Fibroblast of skin of abdomen (primary cell): ENCODE results near the gene MED15.
"Not testable (repeated sequence)": the region's sequence is repeated elsewhere in the genome, so short reads cannot be mapped to it uniquely, and the experiment has no call there.

Experiments
- DNase-seq: peaks from one replicate; pipeline ENCODE4 v3.0.0-alpha.2; 2013

Gene MED15

DNA sequence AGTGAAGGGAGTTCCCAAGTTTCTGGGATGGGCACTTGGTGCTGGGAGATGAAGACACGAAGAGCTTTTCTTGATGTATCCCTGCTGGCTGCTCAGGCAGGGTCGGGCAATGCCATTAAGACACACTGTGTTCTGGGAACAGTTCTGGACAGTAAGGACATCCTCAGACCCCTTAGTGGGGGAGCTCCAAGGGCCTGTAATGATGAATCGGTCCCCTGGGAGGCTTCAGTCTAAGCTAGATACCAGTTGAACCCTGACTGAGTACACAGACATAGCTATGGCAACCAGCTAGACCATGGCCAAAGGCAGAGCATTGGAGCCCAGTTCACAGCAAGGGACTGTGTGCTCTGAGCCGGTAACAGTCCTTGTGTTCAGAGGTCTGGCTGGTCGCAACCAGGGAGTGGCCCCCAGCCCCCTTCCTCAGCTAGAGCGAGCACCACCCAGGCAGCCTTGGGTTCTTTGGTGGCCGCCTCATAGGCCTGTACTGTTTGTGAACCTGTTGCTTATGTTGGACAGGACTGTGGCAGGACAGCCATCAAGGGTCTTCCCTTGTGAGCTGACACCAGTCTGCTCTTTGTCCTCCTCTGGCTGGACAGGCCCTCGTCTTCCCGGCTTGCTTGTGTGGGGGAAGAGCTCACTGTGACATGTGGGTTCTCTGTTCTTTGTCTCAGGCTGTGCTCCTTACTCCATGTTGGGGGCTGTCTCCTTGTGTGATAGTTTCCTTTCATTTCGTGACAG is 25.0 kb downstream of the MED15 start:
- DNase-seq = no peak

DNA sequence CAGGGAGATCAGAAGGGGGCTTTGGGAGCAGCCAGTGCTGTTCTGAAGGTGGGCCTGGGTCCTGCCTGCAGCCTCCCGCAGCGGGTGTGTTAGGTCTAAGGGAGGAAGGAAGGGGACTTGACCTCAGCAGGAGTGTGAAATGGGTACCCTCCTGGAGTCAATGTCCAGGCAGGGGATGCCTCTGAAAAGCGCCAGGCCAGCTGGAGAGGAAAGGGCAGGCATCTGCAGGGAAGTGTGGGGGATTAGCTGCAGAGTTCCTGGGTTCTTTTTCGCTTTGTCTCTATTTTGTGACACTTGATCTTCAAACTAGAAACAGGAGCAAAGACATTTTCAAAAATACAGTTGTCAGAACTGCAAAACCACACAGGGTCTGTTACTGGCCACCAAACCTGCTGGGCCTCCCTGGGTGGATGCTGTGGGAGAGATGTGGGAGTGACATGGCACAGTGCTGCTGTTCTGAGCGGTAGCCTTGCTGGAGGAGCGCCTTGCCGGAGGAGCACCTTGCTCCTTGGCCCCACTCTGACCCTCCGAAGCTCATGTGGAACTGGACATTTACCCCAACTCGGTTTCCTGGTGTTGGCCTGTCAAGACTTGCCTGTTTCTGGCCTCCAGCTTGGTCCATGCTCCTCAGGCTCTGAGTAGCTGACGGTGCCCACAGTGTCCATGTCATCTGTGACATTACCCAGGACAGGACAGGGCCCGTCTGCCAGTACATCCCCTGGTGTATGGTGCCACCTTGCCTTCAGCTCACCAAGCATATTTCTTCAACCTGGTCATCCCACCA is 25.9 kb downstream of the MED15 start:
- no peak for DNase-seq

DNA sequence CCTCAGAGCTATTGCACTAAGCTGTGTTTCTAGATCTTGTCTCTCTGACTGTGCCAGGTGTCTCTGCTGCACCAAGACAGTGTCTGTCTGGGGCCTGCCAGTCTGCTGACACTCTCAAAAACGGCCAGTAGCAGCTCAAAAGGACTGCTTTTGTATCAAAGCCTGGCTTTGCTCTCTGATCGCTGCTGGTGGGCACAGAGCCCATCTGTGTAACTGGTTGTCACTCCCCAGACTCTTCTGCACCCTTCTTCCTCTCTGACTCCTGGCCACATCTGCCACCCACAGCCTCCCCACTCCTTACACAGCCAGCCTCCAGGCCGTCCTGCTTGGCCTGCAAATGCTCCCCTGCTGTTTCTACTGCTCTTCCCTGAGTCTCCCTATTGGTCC is 26.5 kb downstream of the MED15 start:
- no peak for DNase-seq

DNA sequence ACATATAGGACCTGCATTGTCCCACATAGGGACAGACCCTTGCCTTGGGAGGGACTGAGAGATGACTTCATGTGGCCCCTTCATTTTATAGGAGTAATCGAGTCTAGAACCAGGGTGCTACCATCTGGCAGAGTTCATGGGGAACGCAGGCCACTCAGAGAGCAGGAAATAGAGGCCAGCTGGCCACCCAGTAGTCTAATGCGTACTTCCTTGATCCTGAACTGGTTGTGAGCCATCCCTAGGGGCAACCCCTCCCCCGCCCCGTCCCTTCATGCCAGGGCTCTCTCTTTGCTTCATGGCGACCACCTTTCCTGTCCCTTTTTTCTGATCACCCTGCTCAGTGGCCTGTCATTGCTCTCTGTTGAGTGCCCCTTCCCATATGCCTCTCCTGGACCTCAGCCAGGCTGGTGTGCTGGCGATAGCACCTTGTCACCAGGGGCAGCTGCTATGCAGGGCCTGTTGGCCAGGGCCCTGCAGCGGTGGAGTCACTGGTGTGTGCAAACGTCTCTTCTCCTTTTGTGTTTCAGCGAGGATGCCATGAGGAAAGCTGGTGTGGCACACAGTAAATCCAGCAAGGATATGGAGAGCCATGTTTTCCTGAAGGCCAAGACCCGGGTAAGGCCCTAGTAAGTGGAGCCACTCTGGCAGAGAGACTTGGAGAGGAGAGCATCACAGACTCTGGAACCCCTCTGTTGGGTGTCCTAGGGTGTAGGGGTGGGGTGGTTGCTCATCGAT is 29.3 kb downstream of the MED15 start:
- DNase-seq = no peak

DNA sequence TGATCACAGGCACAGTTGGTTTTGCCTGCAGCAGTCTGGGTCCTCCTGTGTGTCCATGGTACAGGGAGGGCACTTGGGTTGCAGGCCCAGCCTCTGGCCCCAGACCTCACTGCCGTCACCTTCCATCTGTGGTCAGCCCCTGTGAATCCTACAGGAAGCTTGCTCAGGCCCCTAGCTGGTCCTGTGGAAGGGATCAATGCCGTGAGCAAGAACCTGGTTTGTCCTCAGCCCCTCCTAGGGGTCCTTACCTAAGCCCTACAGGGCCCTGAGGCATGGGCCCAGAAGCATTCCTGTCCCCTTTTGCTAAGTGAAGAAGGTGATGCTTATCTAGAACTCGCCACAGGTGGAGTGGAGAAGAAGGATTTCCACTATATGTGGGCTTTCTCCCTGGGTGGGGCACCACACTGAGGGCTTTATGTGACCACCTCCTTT is 29.9 kb downstream of the MED15 start:
- DNase-seq = no peak

DNA sequence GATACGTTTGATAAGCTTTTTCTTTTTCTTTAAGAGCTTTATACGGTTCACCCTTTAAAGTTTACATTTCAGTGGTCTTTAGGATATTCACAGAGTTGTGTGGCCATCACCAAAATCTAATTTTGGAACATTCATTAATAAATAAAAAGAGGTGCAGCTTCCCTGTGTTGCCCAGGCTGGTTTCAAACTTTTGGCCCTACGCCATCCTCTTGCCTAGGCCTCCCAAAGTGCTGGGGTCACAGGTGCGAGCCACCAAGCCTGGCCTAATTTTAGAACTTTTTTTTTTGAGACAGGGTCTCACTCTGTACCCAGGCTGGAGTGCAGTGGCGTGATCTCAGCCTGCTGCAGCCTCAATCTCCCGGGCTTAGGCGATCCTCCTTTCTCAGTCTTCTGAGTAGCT is 30.6 kb downstream of the MED15 start:
- no peak for DNase-seq

DNA sequence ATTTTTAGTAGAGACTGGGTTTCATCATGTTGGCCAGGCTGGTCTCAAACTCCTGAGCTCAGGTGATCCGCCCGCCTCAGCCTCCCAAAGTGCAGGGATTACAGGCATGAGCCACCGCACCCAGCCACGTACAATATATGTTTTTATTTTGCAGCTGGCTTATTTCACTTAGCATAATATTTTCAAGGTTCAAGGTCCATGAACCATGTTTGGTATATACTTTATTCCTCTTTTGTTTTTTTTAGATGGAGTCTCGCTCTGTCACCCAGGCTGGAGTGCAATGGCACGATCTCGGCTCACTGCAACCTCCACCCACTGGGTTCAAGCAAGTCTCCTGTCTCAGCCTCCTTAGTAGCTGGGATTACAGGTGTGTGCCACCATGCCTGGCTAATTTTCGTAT is 31.5 kb downstream of the MED15 start:
- not testable (repeated sequence) for DNase-seq

DNA sequence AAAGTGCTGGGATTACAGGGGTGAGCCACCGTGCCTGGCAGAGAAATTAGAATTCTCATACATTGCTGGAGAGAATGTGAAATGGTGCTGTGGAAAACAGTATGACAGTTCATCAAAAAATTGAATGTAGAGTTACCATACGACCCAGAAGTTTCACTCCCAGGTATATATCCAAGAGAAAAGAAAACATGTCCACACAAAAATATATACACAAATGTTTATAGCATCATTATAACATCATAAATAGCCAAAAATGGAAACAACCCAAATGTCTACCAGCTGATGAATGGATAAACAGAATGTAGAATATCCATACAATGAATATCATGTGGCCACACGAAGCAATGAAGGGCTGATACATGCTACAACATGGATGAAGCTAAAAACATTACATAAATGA is 34.6 kb downstream of the MED15 start:
- DNase-seq = no peak

DNA sequence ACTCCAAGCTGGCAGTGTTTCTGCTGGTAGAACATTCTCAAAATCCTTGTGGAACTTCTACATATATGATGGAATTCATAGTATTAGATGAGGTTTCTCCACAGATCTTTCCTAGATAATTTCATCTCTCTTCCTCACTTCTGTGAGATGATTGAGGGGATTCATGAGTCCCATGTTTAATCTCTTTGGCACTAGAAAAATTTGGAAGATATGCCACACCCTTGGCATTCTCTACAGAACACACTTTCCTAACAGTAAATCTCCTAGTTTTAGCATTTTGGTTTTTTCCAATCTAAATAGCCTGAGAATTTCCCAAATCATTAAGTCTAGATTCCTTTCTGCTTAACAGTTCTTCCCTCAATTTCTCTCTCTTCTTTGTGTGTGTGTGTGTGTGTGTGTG is 35.3 kb downstream of the MED15 start:
- no peak for DNase-seq

DNA sequence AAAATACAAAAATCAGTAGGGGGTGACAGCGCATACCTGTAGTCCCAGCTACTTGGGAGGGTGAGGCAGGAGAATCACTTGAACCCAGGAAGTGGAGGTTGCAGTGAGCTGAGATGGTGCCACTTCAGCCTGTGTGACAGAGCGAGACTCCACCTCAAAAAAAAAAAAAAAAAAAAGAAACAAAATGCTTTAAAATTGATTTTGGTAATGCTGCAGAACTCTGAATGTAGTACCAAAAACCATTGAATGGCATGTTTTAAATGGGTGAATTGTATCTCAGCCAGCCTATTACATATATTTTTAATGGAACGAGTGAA is 37.9 kb downstream of the MED15 start:
- DNase-seq = not testable (repeated sequence)

DNA sequence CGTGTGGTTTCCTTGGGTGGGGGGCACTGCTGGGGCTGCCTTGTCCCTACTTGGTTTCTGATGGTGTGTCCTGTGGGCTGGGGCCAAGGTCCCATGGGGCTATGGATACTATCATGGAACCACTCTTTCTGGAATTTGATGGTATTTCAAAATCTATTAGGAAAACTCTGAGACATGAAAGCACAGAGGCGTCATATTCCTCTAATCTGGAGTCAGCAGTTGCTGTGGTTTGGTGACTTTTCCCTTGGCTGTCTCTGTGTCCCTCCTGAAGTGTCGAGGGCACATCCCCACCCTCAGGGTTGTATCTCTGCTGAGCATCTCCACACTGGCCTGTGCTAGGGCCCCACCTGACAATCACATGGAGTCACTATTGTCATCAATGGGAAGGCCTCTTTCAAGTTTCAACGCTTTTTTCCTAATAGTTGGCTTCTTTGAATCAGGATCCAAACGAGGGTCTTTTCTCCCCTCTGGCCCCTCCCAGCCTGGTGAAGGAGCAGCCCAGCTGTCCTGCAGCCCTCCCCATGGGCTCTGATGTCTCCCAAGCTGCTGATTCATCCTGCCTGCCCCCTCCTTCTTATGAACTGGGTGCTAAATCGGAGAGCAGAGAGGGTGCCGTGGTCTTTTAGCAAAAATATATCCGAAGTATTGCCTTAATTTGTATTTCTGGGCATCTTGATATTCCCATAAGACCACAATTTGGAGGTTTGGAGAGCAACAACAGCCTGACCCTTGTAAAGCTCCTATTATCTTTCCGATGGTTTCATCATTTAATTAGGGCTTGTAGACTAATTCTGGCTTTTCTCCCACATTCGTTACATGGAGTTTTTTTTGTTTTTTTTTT is 38.5 kb downstream of the MED15 start:
- no peak for DNase-seq

DNA sequence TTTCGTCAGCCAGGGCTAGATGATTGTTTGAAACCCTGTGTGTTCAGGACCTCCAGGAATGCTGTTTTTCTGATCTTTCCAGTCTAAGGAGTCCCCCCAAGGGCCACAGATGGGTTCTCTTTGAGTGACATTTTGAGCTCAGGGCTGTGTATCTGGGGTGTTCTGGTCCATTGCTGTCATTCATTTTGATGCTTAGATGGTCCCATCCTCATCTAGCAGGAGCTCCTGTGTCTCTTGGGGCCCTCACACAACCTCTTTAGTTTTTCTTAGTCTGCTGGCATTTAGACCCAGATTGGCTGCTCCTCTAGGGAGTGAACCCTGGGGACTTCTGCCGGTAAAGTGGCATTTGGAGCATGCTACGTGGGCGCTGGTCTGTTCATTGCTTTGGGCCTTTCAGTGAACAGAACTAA is 39.1 kb downstream of the MED15 start:
- DNase-seq = no peak

DNA sequence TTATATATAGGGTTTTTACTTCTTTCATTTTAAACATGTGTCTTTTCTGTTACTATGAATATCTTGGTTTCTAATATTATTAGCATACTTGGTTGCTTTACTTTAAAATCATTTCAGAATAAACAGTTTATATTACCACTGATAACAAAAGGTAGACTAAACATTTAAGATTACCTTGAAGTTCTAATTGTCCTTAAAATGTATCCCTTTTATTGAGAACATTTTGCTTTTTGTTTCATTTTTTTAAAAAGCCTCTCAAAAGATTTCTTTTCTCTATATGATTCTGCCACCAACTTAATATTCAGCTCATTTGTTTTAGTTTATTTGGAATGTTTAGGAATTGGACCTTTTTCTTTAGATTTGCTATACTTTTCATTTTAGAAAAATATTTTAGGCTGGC is 39.6 kb downstream of the MED15 start:
- no peak for DNase-seq

DNA sequence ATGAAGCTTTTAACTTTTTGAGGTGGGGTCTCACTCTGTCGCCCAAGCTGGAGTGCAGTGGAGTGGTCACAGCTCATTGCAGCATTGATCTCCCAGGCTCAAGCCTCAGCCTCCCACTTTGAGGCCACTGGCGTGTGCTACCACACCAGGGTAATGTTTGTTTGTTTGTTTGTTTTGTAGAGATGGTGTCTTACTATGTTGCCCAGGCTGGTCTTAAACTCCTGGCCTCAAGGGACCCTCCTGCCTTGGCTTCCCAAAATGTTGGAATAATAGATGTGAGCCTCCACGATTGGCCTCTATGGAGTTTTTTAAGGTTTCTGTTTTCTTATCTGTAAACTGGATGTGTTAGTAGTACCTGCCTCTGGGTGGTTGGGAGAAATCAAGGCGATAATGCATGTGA is 41.4 kb downstream of the MED15 start:
- DNase-seq = no peak

DNA sequence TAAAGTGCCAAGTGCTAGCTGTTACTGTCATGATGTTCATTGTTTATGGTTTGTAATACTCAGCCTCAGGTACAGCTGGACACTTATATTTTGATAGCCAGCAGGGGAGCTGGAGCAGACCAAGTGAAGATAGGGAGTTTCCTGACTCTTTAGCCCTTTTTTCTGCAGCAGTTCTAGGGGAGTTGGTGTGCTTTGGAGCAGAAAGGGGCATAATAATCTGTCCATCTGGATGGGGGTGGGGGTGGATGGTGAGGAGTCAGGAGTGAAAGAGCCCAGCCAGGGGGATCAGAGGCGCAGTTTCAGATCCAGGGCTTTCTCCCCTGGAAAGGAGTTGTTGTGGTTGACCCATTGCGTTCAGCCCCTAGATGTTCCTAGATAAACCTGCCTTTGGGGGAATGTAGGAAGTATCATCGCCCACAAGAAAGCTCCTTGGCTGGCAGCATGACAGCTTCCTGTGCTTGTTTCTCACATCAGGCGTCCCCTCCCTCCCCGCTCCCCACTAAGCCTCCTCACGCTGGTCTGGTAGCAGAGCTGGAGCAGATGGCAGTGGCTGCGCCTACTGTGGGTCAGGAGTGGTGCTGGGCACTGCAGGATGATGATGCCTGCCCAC is 41.9 kb downstream of the MED15 start:
- peak; percentile 42 for DNase-seq

DNA sequence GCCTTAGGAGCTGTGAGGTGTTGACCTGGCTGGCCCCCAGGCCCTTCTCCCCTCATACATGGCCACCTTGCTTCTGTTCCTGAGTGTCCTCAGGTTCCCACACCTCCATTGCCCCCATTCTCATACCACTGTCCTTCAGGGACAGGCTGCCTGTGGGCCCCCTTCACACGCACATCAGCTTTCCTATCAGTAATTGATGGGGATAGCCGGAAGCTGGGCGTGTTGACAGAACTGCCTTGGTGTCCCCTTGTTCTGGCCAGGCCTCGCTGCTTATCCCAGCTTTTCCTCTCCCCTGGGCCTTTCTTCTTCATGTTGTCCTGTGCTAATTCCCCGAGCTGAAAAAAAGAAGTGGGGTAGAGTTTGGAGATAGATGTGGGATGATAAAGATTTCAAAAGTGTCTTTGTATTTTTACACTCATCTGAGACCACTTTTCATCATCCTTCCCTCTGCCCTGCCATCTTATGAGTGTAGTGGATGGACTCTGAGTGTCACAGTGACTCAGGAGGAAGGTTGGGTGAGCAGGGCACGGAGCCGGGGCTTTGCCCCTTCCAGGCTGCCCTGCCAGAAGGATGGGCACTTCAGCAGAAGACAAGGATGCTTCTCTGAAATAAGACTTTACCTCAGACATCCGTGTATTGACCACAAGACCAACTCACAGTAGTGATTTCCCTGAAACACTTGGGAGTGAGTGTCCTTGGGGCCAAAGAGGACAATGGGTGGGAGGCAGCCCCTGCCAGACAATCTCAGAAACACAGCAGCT is 42.8 kb downstream of the MED15 start:
- DNase-seq = no peak

DNA sequence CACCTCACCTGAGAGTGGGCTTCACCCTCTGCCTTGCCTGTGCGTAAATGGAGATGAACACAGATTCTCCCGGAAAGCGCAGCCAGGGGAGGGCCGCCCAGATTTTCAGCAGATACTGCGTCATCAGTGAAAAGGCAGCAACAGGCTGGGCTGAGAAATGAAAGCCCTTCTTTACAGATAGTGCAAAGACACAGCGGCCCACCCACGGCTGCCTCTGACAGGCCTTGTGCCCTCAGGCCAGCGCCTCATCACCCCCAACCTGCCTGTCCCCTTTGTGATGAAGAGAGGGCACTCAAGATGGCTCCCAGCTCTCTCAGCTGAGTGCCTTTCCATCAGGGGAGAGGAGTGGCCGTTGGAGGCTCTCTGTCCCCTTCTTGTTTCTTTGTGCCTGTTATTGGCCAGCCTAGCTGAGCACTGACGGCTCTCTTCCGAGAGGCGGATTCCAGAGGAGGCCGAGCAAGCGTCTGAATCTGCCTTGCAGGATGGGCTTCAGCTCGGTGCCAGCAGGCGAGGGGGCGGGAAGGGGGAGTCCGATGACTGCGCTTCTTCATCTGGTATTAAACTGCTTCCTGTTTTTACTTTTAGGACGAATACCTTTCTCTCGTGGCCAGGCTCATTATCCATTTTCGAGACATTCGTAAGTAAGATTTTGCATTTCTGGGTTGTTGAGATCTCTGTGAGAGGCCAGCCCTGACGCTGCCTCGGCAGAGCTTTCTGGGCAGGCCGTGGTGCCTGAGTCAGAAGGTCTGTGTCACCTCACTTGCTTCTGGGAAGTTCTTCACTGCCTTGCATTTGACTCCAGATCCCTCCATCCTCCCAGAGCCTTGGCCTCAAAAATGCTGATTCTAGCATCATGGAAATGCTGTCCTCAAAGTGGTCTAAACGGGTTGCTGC is 43.7 kb downstream of the MED15 start:
- DNase-seq = peak; percentile 51

DNA sequence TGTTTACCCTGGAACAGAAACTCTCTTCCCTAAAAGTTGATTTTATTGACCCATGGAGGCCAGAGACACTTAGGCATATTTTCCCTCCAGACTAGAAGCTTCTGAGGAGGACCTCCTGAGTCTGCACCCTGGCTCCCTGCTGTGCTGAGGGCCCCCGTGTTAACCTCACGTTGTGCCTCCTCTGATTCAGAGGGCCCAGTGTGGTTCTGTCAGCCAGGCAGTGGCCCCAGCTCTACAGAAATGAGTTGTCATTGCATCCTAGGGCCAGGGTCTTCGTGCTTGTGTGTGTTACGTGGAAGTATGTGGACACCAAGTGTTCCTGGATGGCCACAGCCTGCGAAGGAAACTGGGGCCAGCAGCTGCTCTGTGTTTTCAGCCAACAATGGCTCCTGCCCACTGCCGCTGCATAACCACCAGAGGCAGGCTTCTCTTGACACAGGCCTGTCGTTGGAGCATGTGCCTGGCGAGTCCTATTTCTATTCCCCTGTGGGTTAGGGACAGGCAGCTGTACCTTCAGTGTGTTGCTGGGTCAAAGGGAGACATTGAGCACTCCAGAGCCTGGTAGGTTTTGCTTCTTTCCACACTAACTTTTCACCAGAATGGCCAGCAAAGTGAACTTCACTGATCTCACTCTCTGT is 44.5 kb downstream of the MED15 start:
- DNase-seq = no peak

DNA sequence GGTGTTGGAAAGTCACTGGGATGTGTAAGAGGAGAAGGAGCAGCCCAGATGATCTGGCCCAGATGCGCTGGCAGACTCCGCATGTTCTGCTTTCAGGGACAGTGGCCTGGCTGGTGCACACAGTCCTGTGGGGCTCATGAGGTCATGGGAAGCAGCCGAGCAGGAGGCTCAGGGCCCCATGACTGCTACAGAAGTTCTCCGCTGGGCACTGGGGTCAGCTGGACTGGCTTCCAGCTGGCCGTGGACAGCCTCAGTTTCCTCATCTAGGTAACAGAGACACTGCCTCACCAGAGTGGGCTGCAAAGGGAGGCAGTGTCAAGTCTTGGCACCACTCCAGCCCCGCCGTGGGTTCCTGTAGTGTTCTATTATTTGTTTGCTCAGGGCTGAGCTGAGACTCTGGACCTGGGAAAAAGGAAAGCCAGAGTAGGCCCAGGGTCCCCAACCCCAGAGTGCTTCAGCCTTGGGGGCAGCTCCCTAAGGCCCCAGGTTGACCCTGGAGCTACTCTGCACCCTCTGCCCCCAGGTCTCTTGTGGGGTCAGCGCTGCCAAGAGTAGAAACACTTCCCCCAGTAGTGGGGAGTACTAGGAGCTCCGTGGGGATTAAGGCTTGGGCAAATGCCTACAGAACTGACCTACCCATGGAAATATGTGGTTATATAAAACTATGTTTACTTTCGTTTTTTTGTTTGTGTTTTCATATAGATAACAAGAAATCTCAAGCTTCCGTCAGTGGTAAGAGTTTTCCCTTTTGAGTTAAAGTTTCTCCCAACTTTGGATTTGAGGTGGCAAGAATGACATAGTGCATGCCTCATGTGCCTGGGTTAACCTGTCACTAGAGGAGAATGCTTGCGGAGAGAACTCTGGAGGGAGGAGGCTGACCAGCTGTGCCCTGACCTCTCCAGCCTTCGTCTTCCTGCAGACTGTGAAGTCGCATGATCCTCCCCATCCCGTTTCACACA is 45.3 kb downstream of the MED15 start:
- no peak for DNase-seq
